SK-N-MC (cell line): Measurements from ENCODE around the gene FHOD3.

Source experiments
- EZH2 ChIP-seq: fragments of 200-600 bp; sonication (generic); IDR thresholded peaks from one replicate; pipeline ENCODE4 v1.6.1; 2017; ENCODE audit warnings: antibody characterized with exemption
- FOXP2 ChIP-seq: optimal IDR thresholded peaks from 2 replicates; pipeline ENCODE3; 2011; ENCODE audit warnings: mild to moderate bottlenecking, moderate library complexity; ENCODE audit not compliant: insufficient read depth; ENCODE audit errors: extremely low read length, control extremely low read depth
- POLR2AphosphoS5 ChIP-seq: IDR thresholded peaks from 2 replicates; pipeline ENCODE4 v1.6.1; 2012; ENCODE audit warnings: mild to moderate bottlenecking, low read depth, low read length, borderline replicate concordance

GRCh38 chr18:36752929-36753865 is 455.7 kb downstream of the FHOD3 start:
- TF ChIP-seq EZH2, result no peak
- TF ChIP-seq POLR2AphosphoS5, result no peak
- no peak for TF ChIP-seq FOXP2
